PFSK-1 (cell line): ENCODE measurements around the gene PGAM5.

ENCODE experiments used
- FOXP2 ChIP-seq: optimal IDR thresholded peaks from 2 replicates; pipeline ENCODE3; 2011; ENCODE audit warnings: borderline replicate concordance, control low read depth, inconsistent platforms; ENCODE audit not compliant: insufficient read depth; ENCODE audit errors: extremely low read length, extremely low read depth
- POLR2AphosphoS5 ChIP-seq: IDR thresholded peaks from 2 replicates; pipeline ENCODE4 v1.6.1; 2012; ENCODE audit warnings: low read depth, mild to moderate bottlenecking, control low read depth, low read length, moderate library complexity
- REST ChIP-seq, 2 experiments: IDR thresholded peaks; 2 replicates each; pipeline versions ENCODE4 v1.6.1 to v1.8.0; 2011 to 2012; ENCODE audit warnings: low read depth in 2 of 2, low read length in 2 of 2, control low read depth in 1 of 2, inconsistent platforms in 1 of 2, mild to moderate bottlenecking in 1 of 2, moderate library complexity in 1 of 2; ENCODE audit not compliant: insufficient read depth in 1 of 2
- SIN3A ChIP-seq: IDR thresholded peaks from 2 replicates; pipeline ENCODE4 v1.6.1; 2012; ENCODE audit warnings: mild to moderate bottlenecking, low read length, moderate library complexity, borderline replicate concordance; ENCODE audit not compliant: insufficient read depth
- TAF1 ChIP-seq: IDR thresholded peaks from 2 replicates; pipeline ENCODE4 v1.6.1; 2012; ENCODE audit warnings: low read length, control low read depth, borderline replicate concordance; ENCODE audit not compliant: insufficient read depth

- no peak for TF ChIP-seq TAF1
- no peak for TF ChIP-seq FOXP2
- TF ChIP-seq POLR2AphosphoS5, result no peak
- no peak for TF ChIP-seq REST (IDR thresholded peaks at IDR 0.05; ENCODE audit: insufficient read depth in 1 of 2, low read depth in 2 of 2, low read length in 2 of 2)
- no peak for TF ChIP-seq SIN3A
Measured at GRCh38 chr12:132736378-132736777, 25.7 kb downstream of the PGAM5 start.
